NCI-H345 treated with DMSO at 0.1 percent for 48 hours (cell line): ENCODE measurements around the gene CD82.
"Not testable (repeated sequence)": the region's sequence is repeated elsewhere in the genome, so short reads cannot be mapped to it uniquely, and the experiment has no call there.

Experiments used
- DNase-seq: peaks from one replicate; lab custom pipeline; 2025; ENCODE audit not compliant: unreplicated experiment; lab: John Stamatoyannopoulos, UW

CD82 gene

DNA sequence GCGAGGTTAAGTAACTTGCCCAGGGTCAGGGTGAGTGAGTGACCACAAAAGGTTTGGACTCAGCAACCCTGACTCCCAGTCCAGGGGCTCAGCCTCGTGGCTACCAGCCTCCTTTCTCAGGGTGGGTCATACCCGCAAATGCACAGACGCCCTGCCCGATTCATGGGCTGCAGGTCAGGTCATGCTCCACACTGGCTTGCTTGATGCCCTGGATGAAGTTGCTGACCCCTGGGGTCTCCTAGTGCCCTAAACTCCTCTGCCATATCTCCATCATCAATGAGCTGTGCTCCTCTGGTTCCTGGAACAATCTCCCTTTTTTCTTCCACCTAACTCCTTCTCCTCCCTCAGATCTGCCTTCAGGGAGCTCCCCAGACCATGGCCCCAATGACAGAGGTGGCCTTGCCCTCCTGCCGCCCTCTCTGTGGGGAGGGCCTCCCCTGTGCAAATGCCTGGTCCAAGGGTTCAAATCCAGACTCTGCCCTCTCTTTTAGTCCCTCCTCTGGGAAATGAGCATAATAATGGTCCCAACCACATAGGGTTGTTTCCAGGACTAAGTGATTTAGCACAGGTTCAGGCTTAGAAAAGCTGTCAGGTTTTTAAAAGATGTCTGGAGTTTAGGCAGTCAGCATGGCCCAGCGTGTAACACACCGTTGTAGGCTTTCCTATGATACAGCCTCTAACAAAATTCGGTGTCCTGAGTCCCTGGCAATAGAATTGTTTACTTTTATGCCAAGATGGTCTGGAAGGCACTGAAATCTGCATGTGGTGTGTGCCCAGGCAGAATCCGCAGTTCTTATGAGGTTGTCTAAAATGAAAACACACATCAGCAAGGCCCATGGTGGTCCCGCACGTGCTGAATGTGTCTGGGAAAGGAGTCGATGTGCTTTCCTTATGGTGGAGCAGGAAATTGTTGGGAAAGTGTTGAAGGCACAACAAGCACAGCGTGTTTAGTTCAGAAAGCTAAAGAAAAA is 63.6 kb downstream of the CD82 start:
- no peak for DNase-seq

DNA sequence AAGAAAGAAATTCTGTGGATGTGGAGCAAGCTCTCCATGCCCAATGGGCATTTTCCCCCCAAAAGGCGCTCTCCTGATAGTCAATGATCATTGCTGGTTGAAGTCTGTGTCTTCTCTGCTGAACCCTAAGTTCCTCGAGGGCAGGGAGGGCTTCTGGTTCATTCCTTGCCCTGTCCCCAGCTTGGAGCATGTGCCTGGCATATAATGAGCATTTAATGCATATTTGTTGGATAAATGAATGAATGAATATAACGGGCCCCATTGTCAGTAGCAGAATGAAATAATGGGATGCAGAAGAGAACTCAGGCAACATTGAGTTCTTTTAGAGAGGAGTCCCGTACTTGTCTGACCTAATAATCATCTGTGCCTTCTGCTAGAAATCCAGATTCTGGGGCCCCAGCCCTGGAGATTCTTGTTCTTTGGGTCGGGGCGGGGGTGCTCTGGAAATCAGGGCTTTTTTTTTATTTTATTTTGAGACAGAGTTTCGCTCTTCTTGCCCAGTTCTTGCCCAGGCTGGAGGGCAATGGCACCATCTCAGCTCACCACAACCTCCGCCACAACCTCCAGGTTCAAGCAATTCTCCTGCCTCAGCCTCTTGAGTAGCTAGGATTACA is 64.4 kb downstream of the CD82 start:
- DNase-seq = no peak

DNA sequence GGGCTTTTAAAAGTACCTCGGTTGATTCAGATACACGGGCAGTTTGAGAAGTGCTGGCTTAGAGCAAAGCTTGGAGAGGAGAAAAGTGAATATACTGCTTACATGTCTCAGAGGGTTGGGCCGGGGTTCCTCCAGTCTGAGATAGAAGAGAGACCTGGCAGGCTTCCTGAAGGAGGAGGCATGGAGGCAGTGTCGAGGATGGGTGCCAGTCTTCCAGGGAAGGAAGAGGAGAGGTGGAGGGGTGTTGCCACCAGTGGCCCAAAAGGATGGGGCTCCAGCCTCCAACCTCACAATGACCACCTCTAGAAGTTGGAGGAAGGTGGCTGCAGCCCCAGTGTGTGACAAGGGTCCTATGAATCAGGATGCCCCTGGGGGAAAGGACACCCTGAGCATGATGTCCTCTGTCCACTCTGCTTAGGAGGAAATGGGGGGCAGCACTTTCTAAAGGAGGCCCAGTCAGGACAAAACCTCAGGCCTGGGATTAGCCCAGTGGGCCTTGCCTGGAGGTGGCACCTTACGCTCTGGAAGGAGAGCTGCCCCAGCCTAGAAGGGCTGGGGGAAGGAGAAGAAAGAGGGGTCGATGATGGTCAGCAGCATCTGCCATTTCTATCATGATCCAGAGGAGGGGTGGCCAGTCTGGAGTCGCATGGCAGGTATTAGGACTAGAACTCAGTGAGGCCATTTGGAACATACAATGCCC is 65.2 kb downstream of the CD82 start:
- no peak for DNase-seq

DNA sequence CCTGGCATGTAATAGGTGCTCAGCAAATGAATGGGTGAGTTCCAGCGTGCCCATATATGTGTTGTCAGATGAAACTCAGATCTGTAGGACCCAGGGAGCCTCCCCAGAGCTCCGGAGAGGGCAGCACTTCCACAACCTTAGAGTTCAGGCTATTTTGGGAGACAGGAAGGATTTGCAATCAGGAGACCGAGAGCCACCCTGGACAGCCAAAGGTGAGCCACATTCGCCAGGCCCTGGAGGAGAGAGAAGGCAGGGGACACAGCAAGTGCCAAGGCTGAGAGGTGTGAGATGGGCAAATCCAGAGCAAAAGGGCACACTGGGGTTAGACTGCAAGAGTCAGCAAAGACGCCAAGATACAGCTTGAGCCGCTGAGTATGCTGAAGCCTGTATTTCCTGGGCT is 66.4 kb downstream of the CD82 start:
- DNase-seq = no peak

DNA sequence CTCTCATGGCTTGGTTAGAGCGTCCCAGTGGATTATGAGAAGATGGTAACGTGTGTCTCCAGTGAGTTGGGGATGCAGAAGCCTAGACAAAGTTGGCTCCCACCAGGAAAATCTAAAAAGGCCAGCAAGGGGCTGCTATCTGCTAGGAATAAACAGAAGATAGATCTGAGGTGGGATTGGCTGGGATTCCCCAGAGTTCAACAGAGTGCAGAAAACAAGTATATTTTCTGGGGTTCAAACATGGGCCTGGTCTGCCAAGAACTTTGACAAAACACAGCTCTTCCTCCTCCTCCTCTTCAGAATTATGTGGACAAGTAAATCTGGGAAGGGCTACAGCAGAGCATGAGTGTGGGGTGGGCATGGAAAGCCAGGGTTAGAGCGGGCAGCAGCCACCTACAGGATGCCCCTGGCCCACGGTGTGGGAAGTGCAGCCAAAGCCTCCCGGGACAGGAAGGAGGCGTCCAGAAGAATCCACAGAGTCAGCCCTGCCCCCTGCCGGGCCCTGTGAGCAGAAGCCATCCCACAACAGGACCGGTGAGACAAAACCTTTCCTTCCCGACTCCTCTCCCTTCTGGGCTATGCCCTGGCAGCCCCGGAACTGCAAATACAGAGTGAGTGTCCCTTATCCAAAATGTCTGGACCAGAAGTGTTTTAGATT is 67.1 kb downstream of the CD82 start:
- no peak for DNase-seq

DNA sequence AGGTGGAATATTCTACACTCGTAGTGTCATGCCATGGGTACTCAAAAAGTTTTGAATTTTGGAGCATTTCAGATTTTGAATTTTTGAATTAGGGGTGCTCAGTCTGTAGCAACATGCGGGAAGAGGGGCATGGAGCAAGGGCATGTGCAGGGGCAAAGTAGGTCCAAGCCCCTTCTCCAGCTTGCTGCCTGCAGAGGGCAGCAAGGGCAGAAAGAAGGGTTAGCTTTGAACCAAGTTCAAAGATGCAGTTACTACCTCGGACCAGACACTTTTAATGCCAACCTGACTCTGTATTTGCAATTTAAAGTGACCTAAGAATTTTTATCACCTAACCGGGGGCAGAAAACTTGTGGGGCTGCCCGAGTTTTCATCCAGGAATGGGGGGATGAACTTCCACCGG is 68.2 kb downstream of the CD82 start:
- DNase-seq = no peak

DNA sequence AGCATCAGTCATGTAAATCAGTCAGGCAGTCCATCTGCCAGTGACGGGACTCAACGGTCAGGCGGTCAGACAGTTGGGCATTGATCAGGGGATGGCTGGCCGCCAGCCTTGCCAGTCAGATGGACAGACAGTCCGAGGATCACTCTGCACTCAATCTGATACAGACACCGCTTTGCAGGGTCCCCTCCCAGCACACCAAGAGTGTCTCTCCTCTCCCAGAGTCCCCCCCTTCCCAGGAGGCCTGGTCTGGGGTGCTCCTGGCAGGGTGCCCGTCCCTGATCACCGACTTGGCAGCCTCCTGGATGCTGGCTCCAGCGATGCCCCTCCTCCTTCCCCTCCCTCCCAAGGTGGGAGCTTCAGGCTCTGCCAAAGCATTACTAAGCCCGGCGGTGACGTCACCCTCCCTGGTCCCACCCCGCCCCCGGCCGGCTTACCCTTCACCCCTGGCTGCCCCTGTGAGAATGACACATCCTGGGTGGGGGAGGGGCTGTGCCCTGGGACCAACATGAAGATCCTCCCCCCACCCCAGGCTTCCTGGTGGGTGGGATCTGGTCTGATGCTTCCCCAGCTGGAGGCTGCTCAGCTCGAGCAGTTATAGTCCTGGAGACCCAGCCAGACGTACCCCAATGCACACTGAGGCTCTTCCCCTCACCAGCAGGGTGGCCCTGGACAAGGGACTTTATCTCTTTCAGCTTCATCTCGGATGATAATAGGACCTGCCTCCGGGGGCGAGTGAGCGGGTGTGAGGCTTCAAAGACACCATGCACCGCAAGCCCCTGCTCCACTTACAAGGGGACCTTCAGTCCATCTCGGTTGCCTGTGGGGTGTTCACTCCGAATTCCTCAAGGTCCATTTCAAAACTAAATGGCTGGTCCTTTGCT is 69.2 kb downstream of the CD82 start:
- peak; percentile 47 for DNase-seq

DNA sequence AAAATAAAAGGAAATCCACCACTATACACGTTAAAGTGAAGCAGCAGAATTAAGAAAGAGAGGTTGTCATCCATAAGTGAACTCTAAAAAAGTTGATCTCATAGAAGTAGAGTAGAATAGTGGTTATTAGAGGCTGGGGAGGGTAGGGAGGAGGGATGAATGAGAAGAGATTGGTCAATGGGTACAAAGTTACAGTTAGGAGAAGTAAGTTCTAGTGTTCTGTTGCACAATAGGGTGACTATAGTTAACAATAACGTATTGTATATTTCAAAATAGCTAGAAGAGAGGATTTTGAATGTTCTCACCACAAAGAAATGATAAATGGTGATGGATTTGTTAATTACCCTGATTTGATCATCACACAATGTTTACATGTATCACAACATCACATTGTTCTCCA is 72.0 kb downstream of the CD82 start:
- no peak for DNase-seq

DNA sequence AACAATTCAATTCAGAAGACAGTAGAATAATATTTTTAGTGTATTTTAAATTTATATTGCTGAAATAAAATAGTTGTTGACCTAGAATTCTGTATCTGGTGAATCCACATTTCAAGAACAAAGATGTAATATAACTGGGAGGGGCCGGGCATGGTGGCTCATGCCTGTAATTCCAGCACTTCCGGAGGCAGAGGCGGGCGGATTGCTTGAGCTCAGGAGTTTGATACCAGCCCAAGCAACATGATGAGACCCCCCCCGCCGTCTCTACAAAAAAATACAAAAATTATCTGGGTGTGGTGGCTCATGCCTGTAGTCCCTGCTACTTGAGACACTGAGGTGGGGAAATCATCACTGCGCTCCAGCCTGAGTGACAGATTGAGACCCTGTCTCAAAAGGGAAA is 72.6 kb downstream of the CD82 start:
- no peak for DNase-seq

DNA sequence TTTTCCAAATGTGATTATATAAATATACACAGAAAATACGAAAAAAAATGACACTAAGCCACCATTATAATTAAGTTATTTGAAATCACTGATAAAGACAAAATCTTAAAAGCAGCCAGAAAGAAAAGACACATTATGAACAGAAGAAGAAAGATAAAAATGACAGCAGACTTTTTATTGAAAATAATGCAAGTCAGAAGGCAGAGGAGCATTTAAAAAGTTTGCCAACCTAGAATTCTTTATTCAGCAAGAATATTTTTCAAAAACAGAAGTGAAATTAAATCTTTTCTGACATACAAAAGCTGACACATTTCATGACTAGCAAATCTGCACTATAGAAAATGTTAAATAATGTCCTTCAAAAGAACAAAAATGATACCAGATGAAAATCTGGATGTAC is 77.8 kb downstream of the CD82 start:
- DNase-seq = no peak

DNA sequence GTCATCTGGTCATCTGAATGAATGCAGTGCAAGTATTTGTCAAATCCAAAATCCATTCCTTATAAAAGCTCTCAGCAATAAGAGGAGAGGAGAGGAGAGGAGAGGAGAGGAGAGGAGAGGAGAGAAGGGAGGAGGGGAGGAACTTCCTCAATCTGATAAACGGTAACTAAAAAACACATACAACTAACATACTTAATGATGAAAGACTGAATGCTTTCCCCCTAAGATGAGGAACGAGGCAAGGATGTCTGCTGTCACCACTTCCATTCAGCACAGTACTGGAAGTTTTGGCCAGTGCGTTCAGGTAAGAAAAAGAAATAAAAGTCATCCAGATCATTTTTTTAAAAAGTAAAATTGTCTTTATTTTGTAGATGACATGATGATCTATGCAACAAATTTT is 80.4 kb downstream of the CD82 start:
- no peak for DNase-seq

DNA sequence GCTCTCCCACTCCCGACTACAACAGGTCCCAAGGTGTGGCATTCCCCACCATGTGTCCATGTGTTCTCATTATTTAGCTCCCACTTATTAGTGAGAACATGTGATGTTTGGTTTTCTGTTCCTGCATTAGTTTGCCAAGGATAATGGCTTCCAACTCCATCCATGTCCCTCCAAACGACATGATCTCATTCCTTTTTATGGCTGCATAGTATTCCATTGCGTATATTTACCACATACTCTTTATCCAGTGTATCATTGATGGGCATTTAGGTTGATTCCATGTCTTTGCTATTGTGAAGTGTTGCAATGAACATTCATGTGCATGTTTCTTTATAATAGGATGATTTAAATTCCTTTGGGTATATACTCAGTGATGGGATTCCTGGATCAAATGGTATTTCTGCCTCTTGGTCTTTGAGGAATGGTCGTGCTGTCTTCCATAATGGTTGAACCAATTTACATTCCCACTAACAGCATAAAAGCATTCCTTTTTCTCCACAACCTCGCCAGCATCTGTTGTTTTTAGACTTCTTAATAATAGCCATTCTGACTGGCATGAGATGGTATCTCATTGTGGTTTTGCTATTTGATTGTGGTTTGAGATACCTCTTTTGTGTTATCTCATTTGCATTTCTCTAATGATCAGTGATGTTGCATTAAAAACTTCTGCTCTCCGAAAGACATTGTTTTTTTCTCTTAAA is 81.9 kb downstream of the CD82 start:
- not testable (repeated sequence) for DNase-seq

DNA sequence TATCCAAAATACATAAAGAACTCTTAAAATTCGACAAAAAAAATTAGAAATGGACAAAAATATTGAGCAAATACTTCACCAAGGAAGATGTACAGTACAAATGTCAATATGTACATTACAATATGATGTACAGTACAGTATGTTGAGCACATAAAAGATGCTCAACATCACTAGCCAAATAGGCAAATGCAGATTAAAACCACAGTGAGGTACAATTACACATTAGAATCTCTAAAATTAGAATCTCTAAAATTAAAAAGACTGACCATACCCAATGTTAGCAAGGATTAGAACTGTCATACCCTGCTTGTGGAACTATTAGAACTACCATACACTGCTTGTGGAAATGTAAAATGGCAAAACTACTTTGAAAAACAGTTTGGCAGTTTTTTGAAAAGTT is 82.6 kb downstream of the CD82 start:
- DNase-seq = no peak

DNA sequence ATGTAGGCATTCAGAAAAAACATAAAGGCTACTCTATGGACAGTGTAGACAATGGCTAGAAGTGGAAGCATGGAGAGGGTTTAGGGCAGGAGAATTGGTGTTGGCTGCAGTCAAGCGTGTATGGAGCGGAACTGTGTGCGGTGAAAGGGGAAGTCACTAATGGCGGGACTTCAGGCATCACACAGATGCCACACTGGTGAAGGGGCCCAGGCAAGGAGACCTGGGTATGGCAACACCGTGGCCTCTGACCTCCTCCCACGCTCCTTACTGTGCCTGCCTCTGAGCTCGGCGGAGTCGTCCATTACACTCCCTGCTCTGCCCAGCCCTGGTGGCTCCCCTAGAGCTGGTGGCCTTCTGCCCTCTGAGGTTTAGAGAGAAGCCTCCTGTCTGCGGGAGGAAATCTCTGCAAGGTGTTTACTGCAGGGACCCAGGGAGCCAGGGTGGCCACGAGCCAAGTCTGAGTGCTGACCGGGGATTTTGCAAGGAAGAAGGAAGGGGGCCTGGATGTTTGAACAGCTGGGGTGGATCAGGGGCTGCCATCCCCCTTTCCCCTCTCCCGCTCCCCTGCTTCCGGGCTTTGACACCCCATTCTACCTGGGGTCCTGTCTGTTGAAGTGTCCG is 86.2 kb downstream of the CD82 start:
- DNase-seq = no peak

DNA sequence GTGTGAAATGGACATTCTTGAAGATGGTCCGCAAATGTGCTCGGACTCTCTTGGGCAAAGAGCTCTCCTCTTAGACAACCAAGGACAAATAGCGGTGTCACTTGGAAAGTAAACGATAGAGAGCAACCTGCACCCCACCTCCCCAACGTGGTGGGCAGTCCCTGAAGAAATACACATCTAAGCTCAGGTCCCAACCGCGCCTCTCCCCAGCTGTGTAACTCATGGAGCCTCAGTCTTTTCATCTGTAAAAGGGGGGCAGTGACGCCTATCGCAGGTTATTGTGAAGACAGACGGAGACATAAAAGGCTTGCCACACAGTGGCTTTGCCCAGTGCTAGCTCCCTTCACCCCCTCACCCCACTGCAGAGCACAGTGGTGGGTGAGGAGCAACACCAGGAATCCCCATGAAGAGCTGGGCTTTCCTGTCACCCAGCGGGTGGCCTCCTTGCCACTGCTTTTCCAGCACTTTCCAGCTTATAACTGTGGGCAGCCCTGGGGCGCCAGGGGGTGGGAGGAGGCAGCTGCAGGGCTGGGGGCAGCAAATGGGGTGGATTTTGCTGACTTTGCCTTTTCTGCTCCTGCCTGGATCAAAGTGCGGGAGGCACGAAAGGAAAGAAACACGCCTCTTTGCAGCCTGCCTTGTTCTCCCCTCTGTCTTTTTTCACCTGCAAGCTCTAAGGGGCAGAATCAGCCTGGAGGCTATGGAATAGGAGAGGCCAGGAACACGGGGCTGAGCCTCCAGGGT is 87.6 kb downstream of the CD82 start:
- DNase-seq = no peak

DNA sequence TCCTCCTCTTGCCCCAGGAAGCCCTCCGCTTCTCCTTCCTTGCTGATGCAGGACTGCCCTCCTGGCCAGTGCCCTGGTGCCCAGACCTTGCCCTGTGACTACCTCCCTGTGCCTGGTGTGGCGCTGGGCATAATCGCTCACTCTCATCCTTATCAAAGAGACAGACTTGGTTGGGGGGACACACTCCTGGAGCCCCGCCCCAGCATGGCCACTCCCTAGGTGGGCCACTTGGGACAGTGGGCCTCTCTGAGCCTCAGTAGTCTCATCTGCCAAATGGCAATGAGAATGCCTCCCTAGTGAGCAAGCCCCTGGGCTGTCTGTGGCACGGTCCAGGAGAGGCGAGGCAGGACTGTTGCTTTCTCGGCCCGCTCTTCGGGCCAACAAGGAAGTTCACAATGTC is 88.6 kb downstream of the CD82 start:
- DNase-seq = no peak

DNA sequence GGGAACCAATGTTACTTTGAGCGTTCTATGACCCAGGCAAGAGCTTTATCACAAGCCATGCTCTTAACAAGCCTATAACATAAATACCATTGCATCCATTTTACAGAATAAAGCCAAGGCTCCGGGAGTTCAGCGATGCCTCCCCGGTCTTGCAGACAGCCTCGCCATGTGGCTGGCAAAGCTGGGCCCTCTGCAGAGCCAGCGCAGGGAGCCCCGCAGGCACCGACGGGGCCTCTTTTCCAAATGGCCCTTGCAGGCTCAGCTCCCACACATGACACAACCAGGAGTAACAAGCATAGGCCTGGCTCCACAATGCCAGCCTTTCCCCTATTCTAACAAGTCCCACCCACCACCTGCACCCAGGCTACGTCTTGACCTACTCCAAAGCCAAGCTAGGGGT is 89.1 kb downstream of the CD82 start:
- DNase-seq = no peak

DNA sequence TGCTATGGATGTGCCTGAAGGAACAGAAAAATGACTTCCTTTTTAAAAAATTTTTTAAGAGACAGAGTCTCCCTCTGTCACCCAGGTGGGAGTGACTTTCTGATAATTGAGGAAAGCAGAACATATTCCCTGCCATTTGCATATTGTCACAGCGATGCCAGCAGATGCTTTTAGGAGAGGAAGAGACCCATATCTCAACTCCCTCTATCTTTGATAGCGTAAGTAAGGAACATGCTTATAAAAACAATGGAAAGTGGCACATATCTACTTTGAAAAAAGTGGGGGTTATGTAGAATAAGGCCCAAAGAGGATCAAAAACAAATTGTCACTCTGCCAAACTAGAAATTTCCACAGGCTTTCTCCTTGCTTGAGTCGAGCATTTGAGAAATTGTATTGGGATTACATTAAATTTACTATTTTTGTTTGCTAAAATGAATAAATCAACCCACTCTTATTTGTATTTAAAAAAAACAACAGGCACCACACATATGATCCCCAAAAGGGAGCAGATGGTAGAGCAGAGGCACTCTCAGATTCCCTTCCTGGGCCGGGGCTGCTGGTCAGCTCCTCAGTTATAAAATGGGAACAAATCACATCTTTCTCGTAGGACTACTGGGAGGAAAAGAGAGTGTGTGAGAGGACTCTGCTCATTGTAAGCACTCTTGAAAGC is 92.5 kb downstream of the CD82 start:
- no peak for DNase-seq
